GM12801 (cell line): ENCODE measurements around the gene SLC27A4.

Experiments used
- CTCF ChIP-seq: IDR thresholded peaks from one replicate; pipeline ENCODE4 v1.5.1; 2011; ENCODE audit warnings: control low read depth; ENCODE audit not compliant: insufficient read length; ENCODE audit errors: extremely low read depth

Gene SLC27A4

GRCh38 chr9:128298535-128299482, 41.5 kb upstream of the SLC27A4 start:
- TF ChIP-seq CTCF = no peak

- TF ChIP-seq CTCF = no peak
Measured at GRCh38 chr9:128304136-128304970, 36.0 kb upstream of the SLC27A4 start.

GRCh38 chr9:128304971-128305288, 35.4 kb upstream of the SLC27A4 start:
- no peak for TF ChIP-seq CTCF

GRCh38 chr9:128309551-128309950, 30.8 kb upstream of the SLC27A4 start:
- no peak for TF ChIP-seq CTCF

GRCh38 chr9:128310461-128310860, 29.9 kb upstream of the SLC27A4 start:
- no peak for TF ChIP-seq CTCF

GRCh38 chr9:128314697-128315096, 25.6 kb upstream of the SLC27A4 start:
- TF ChIP-seq CTCF = no peak

- no peak for TF ChIP-seq CTCF
Measured at GRCh38 chr9:128316421-128316820, 23.9 kb upstream of the SLC27A4 start.
